CD4-positive, alpha-beta T cell treated with Interleukin-4 for 1 hour (primary cell): ENCODE results near the gene CIART.
"Not testable (repeated sequence)": the region's sequence is repeated elsewhere in the genome, so short reads cannot be mapped to it uniquely, and the experiment has no call there.

Experiments used
- DNase-seq, 2 donors: peaks; one replicate each; pipeline ENCODE4 v3.0.0-alpha.2; 2020 to 2022

Gene CIART

GRCh38 chr1:150262388-150263320 lies 19.7 kb upstream of the CIART start:
- DNase-seq = no peak

GRCh38 chr1:150263549-150263948 lies 18.8 kb upstream of the CIART start:
- no peak for DNase-seq

- DNase-seq = no peak
Observed at GRCh38 chr1:150267896-150268295, 14.5 kb upstream of the CIART start.

- DNase-seq = peak; percentile 48 to 65
Observed at GRCh38 chr1:150268340-150268704, 14.0 kb upstream of the CIART start.

- peak; percentile 94 to 95 for DNase-seq
Observed at GRCh38 chr1:150268705-150269403, 13.5 kb upstream of the CIART start, which contains the start of gene APH1A. Gene APH1A, minus strand, starts transcription at chr1:150269016. Its CDS starts 206 bp downstream, at chr1:150268810.

- DNase-seq = no peak
Observed at GRCh38 chr1:150269451-150269850, 12.9 kb upstream of the CIART start.

GRCh38 chr1:150271291-150271959 lies 10.9 kb upstream of the CIART start:
- DNase-seq = no peak

GRCh38 chr1:150273311-150273710 lies 9.0 kb upstream of the CIART start:
- DNase-seq = no peak

GRCh38 chr1:150280138-150280707 lies 2.1 kb upstream of the CIART start:
- DNase-seq = no peak

- DNase-seq = peak; percentile 70 to 78
Observed at GRCh38 chr1:150281221-150281757, 1.1 kb upstream of the CIART start.

GRCh38 chr1:150282558-150282958 lies 204 bp downstream of the CIART start:
- no peak for DNase-seq

- no peak for DNase-seq
Observed at GRCh38 chr1:150283260-150283659, 906 bp downstream of the CIART start.

- DNase-seq = no peak
Observed at GRCh38 chr1:150288382-150288781, 6.0 kb downstream of the CIART start.

- DNase-seq = no peak
Observed at GRCh38 chr1:150288822-150289221, 6.5 kb downstream of the CIART start.

GRCh38 chr1:150293433-150294253 lies 11.3 kb downstream of the CIART start, which contains the start of gene MRPS21:
Gene MRPS21, plus strand, starts transcription at chr1:150293861. Its CDS starts 506 bp downstream, at chr1:150294367.
- peak; percentile 94 for DNase-seq

GRCh38 chr1:150295476-150295875 lies 13.1 kb downstream of the CIART start:
- no peak for DNase-seq

GRCh38 chr1:150299716-150300115 lies 17.4 kb downstream of the CIART start:
- DNase-seq = no peak

- no peak for DNase-seq
Observed at GRCh38 chr1:150302338-150302737, 20.0 kb downstream of the CIART start.

GRCh38 chr1:150302902-150303301 lies 20.5 kb downstream of the CIART start:
- DNase-seq = no peak

- not testable (repeated sequence) for DNase-seq
Observed at GRCh38 chr1:150308585-150308984, 26.2 kb downstream of the CIART start.

- no peak for DNase-seq
Observed at GRCh38 chr1:150309758-150310508, 27.6 kb downstream of the CIART start.
